Measurements from ENCODE around the gene HS6ST3.

- no peak for TF ChIP-seq EZH2 (IDR thresholded peaks at IDR 0.05; ENCODE audit: borderline replicate concordance, low read depth, low read length, severe bottlenecking)
- TF ChIP-seq POLR2A (IDR thresholded peaks at IDR 0.05; ENCODE audit: low read depth, low read length) = no peak
- TF ChIP-seq POLR2AphosphoS5 (IDR thresholded peaks at IDR 0.05; ENCODE audit: insufficient read depth, low read depth, low read length) = no peak
- no peak for TF ChIP-seq CTCF (IDR thresholded peaks at IDR 0.05; ENCODE audit: extremely low read depth in 1 of 2, insufficient read depth in 1 of 2, low read depth in 1 of 2, low read length in 2 of 2)
- TF ChIP-seq MYC (IDR thresholded peaks at IDR 0.05; ENCODE audit: low read depth, low read length) = no peak
- TF ChIP-seq FOS (IDR thresholded peaks at IDR 0.05; ENCODE audit: borderline replicate concordance, insufficient read depth, low read length) = no peak
- no peak for TF ChIP-seq MAX (IDR thresholded peaks at IDR 0.05; ENCODE audit: insufficient read depth, insufficient read length)
These were observed 153.5 kb downstream of the HS6ST3 start for GRCh38 chr13:96243376-96243775.

Data from endothelial cell of umbilical vein (primary cell).